SK-N-SH (cell line): ENCODE results near the gene MLST8. TPM values are rescaled to one million over a fixed set of nuclear protein-coding genes. Genes with fewer than 3 reads are reported as not detected.

Experiments used
- CTCF ChIA-PET: fragments of 300-600, 350-600 bp; formaldehyde crosslinking; extraction: SDS; loops from one replicate; lab custom pipeline; 2021; lab: Yijun Ruan, JAX
- POLR2A ChIA-PET: fragments of 350-600 bp; sonication (Branson Sonifier 250); formaldehyde crosslinking; extraction: SDS; loops from one replicate; lab custom pipeline; 2020; ENCODE audit warnings: antibody characterized with exemption, inconsistent platforms; lab: Yijun Ruan, JAX
- DNase-seq: peaks from one replicate; pipeline ENCODE4 v3.0.0; 2012
- H2AFZ ChIP-seq: fragments of 200-600 bp; sonication (generic); 2 replicates; pipeline ENCODE4 v1.8.1; 2016; ENCODE audit warnings: antibody characterized with exemption, mild to moderate bottlenecking, low read depth
- H3F3A ChIP-seq: fragments of 200-600 bp; sonication (generic); replicated peaks from 2 replicates; pipeline ENCODE3; 2016; ENCODE audit warnings: antibody characterized with exemption, mild to moderate bottlenecking; ENCODE audit not compliant: insufficient read depth
- H3K27ac ChIP-seq, 2 experiments: fragments of 200-500 bp in 1 of 2; fragments of 200-600 bp in 1 of 2; sonication (Bioruptor generic) in 1 of 2; sonication (generic), shearing (Covaris generic) in 1 of 2; 2 replicates each; pipeline versions ENCODE4 v1.5.1 to v1.6.1; 2014 to 2016; ENCODE audit warnings: low read depth in 2 of 2, inconsistent platforms in 1 of 2, low read length in 1 of 2, mild to moderate bottlenecking in 1 of 2, mixed read lengths in 1 of 2
- H3K27me3 ChIP-seq: fragments of 200-600 bp; sonication (generic), shearing (Covaris generic); 2 replicates; pipeline ENCODE4 v1.6.1; 2016; ENCODE audit warnings: mixed run types; ENCODE audit not compliant: insufficient read depth
- H3K36me3 ChIP-seq, 2 experiments: fragments of 200-500 bp in 1 of 2; fragments of 200-600 bp in 1 of 2; sonication (Bioruptor generic) in 1 of 2; sonication (generic) in 1 of 2; replicated peaks in 1 of 2; 2 replicates each; pipeline versions ENCODE3 to v1.5.1; 2014 to 2016; ENCODE audit warnings: low read length in 1 of 2, mild to moderate bottlenecking in 1 of 2; ENCODE audit not compliant: insufficient read depth in 2 of 2, control insufficient read depth in 1 of 2
- H3K4me1 ChIP-seq, 2 experiments: fragments of 200-500 bp in 1 of 2; fragments of 200-600 bp in 1 of 2; sonication (Bioruptor generic) in 1 of 2; sonication (generic), shearing (Covaris generic) in 1 of 2; 2 replicates each; pipeline versions ENCODE4 v1.5.1 to v1.6.1; 2014 to 2016; ENCODE audit warnings: low read depth in 1 of 2, low read length in 1 of 2, mixed run types in 1 of 2; ENCODE audit not compliant: insufficient read depth in 2 of 2, control insufficient read depth in 1 of 2
- H3K4me2 ChIP-seq: fragments of 200-600 bp; sonication (generic), shearing (Covaris generic); 2 replicates; pipeline ENCODE4 v1.6.1; 2017; ENCODE audit warnings: mixed run types
- H3K4me3 ChIP-seq, 2 experiments: fragments of 200-500 bp in 1 of 2; fragments of 200-600 bp in 1 of 2; sonication (Bioruptor generic) in 1 of 2; sonication (generic), shearing (Covaris generic) in 1 of 2; 2 replicates each; pipeline versions ENCODE4 v1.5.1 to v1.8.1; 2014 to 2016; ENCODE audit warnings: low read depth in 2 of 2, inconsistent platforms in 1 of 2, low read length in 1 of 2, mild to moderate bottlenecking in 1 of 2, mixed read lengths in 1 of 2, moderate library complexity in 1 of 2
- H3K79me2 ChIP-seq: fragments of 200-600 bp; sonication (generic); 2 replicates; pipeline ENCODE4 v1.8.1; 2017; ENCODE audit warnings: mild to moderate bottlenecking; ENCODE audit not compliant: insufficient read depth
- H3K9ac ChIP-seq: fragments of 200-600 bp; sonication (generic); 2 replicates; pipeline ENCODE4 v1.6.1; 2017; ENCODE audit warnings: mixed run types
- H3K9me2 ChIP-seq: fragments of 200-600 bp; sonication (generic); 2 replicates; pipeline ENCODE4 v1.6.1; 2017; ENCODE audit warnings: mixed run types
- H3K9me3 ChIP-seq: fragments of 200-600 bp; sonication (generic); 2 replicates; pipeline ENCODE4 v1.6.1; 2017; ENCODE audit warnings: mixed run types, mild to moderate bottlenecking, moderate library complexity
- H4K20me1 ChIP-seq: fragments of 200-600 bp; sonication (generic); 2 replicates; pipeline ENCODE4 v1.6.1; 2017; ENCODE audit warnings: mild to moderate bottlenecking, mixed run types; ENCODE audit not compliant: insufficient read depth
- CHD2 ChIP-seq: fragments of 150-350 bp; IDR thresholded peaks from 2 replicates; pipeline ENCODE4 v1.6.1; 2018; ENCODE audit warnings: low read length; ENCODE audit not compliant: partially characterized antibody
- ELF1 ChIP-seq: IDR thresholded peaks from 2 replicates; pipeline ENCODE4 v1.4.0; 2012
- EP300 ChIP-seq, 2 experiments: IDR thresholded peaks; 2 replicates each; pipeline versions ENCODE4 v1.4.0 to v1.6.1; 2012; ENCODE audit warnings: borderline replicate concordance in 1 of 2, low read depth in 1 of 2, low read length in 1 of 2
- EZH2phosphoT487 ChIP-seq: fragments of 200-600 bp; sonication (generic); IDR thresholded peaks from 2 replicates; pipeline ENCODE4 v1.6.1; 2017; ENCODE audit warnings: low read depth, mixed run types, mild to moderate bottlenecking, antibody characterized with exemption, moderate library complexity, borderline replicate concordance
- FOXJ3 ChIP-seq: sonication (generic); formaldehyde crosslinking; IDR thresholded peaks from 2 replicates; pipeline ENCODE4 v1.5.1; 2020; ENCODE audit warnings: mild to moderate bottlenecking, missing genetic modification reagents
- MAX ChIP-seq: IDR thresholded peaks from 2 replicates; pipeline ENCODE4 v1.4.0; 2012; ENCODE audit warnings: low read depth
- MXI1 ChIP-seq: IDR thresholded peaks from 2 replicates; pipeline ENCODE4 v1.6.1; 2012; ENCODE audit warnings: mild to moderate bottlenecking, low read depth, low read length, improper control_type of control experiment
- NFIC ChIP-seq: IDR thresholded peaks from 2 replicates; pipeline ENCODE4 v1.4.0; 2012; ENCODE audit warnings: borderline replicate concordance
- NRF1 ChIP-seq: IDR thresholded peaks from 2 replicates; pipeline ENCODE4 v1.6.1; 2012; ENCODE audit warnings: low read depth, mild to moderate bottlenecking, low read length
- POLR2AphosphoS5 ChIP-seq: IDR thresholded peaks from 2 replicates; pipeline ENCODE4 v1.6.1; 2012; ENCODE audit warnings: low read depth, low read length
- REST ChIP-seq: IDR thresholded peaks from 2 replicates; pipeline ENCODE4 v1.6.1; 2012; ENCODE audit warnings: mild to moderate bottlenecking, low read depth, low read length, moderate library complexity
- RFX5 ChIP-seq: IDR thresholded peaks from 2 replicates; pipeline ENCODE4 v1.6.1; 2012; ENCODE audit warnings: mild to moderate bottlenecking, improper control_type of control experiment, low read length
- TAF1 ChIP-seq: IDR thresholded peaks from 2 replicates; pipeline ENCODE4 v1.6.1; 2012; ENCODE audit warnings: low read depth, mild to moderate bottlenecking, low read length, moderate library complexity, borderline replicate concordance
- YY1 ChIP-seq: IDR thresholded peaks from 2 replicates; pipeline ENCODE4 v1.4.0; 2012; ENCODE audit warnings: low read depth, mild to moderate bottlenecking
- WGBS: methylation state at CpG from one replicate; pipeline ENCODE4 v1.1.6; 2017; ENCODE audit warnings: low lambda C conversion rate; 5-methylcytosine and 5-hydroxymethylcytosine counted together
- polyA plus RNA-seq, 3 experiments: library from polyadenylated mRNA; depleted of rRNA; stranded (reverse); fragments of >200 nt; gene quantifications; 2 replicates each; pipeline ENCODE4 v1.2.3, GENCODE V29; 2012
- TF ChIP-seq, protein P1 (sequence below): fragments of 200-600 bp; sonication (generic); IDR thresholded peaks from 2 replicates; pipeline ENCODE4 v1.6.1; 2017; ENCODE audit warnings: antibody characterized with exemption, mild to moderate bottlenecking, moderate library complexity
- TF ChIP-seq, protein P2 (sequence below): IDR thresholded peaks from 2 replicates; pipeline ENCODE4; 2012

The MLST8 gene
- polyA plus RNA-seq (2012; rRNA removed) = 70.3 and 85.4 TPM in 2 replicates
- polyA plus RNA-seq (2012; cell fraction: cytosol; rRNA removed) = 37.7 and 67.4 TPM in 2 replicates
- 156 and 226 TPM in 2 replicates for polyA plus RNA-seq (2012; cell fraction: nucleus; rRNA removed)

- peak within 1 kb of the TSS; percentile 94 for H3K9ac ChIP-seq
- peak within 1 kb of the TSS; percentile 84 to 97 for H3K27ac ChIP-seq
- peaks cover 6% of the 10 kb centered on the region for H3F3A ChIP-seq
- no peaks in the 10 kb centered on the region for H3K27me3 ChIP-seq
- H3K9me3 ChIP-seq = no peaks in the 10 kb centered on the region
- peaks cover 0 to 28% of the 10 kb centered on the region in 2 experiments for H3K36me3 ChIP-seq
- peak within 1 kb of the TSS; percentile 85 for H3K4me2 ChIP-seq
- peak; percentile 100 for TF ChIP-seq NRF1
- peak; percentile 87 for TF ChIP-seq MXI1
- TF ChIP-seq YY1 = peak; percentile 79
- TF ChIP-seq, protein P1, sequence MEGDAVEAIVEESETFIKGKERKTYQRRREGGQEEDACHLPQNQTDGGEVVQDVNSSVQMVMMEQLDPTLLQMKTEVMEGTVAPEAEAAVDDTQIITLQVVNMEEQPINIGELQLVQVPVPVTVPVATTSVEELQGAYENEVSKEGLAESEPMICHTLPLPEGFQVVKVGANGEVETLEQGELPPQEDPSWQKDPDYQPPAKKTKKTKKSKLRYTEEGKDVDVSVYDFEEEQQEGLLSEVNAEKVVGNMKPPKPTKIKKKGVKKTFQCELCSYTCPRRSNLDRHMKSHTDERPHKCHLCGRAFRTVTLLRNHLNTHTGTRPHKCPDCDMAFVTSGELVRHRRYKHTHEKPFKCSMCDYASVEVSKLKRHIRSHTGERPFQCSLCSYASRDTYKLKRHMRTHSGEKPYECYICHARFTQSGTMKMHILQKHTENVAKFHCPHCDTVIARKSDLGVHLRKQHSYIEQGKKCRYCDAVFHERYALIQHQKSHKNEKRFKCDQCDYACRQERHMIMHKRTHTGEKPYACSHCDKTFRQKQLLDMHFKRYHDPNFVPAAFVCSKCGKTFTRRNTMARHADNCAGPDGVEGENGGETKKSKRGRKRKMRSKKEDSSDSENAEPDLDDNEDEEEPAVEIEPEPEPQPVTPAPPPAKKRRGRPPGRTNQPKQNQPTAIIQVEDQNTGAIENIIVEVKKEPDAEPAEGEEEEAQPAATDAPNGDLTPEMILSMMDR = peak; percentile 39
- TF ChIP-seq RFX5 = no peak
- TF ChIP-seq FOXJ3 (CRISPR knock-in tag) = no peak
- TF ChIP-seq, protein P2, sequence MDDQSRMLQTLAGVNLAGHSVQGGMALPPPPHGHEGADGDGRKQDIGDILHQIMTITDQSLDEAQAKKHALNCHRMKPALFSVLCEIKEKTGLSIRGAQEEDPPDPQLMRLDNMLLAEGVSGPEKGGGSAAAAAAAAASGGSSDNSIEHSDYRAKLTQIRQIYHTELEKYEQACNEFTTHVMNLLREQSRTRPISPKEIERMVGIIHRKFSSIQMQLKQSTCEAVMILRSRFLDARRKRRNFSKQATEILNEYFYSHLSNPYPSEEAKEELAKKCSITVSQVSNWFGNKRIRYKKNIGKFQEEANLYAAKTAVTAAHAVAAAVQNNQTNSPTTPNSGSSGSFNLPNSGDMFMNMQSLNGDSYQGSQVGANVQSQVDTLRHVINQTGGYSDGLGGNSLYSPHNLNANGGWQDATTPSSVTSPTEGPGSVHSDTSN = 0 out of 2 replicates have a peak, but pooled peaks have one; percentile 10
- TF ChIP-seq TAF1 = peak; percentile 90
- TF ChIP-seq MAX = no peak; the same call in none of the 2 replicates
- peak; percentile 0; the same call in 1 of the 2 replicates for TF ChIP-seq REST
- TF ChIP-seq POLR2AphosphoS5 = peak; percentile 89
- no peak for TF ChIP-seq EP300 (IDR thresholded peaks at IDR 0.05; ENCODE audit: borderline replicate concordance in 1 of 2, low read depth in 1 of 2, low read length in 1 of 2)
- TF ChIP-seq CHD2 = peak; percentile 37
- TF ChIP-seq ELF1 = no peak
- TF ChIP-seq EZH2phosphoT487 = no peak
- no peak; the same call in 1 of the 2 replicates for TF ChIP-seq NFIC
- peak; percentile 99 for DNase-seq
- CTCF ChIA-PET = interaction anchor here (0.6 to 4.9 kb wide), 8 partner anchors 11 to 1569 kb away, joined by 3 to 19 read pairs (median 3); partner anchors contain the start of genes ECI1 and METTL26
- no peaks in the 10 kb centered on the region for H4K20me1 ChIP-seq
- H3K9me2 ChIP-seq = no peaks in the 10 kb centered on the region
- H3K79me2 ChIP-seq = peaks cover 16% of the 10 kb centered on the region; the same call in 1 of the 2 replicates
- H3K4me1 ChIP-seq = peaks cover 0 to 19% of the 10 kb centered on the region in 2 experiments; a peak in 2 of 4 replicates
- 6% methylated on average over 14 of the region's 93 CpGs for WGBS
- POLR2A ChIA-PET = interaction anchor here (1.1 to 1.7 kb wide), 3 partner anchors 9 to 57 kb away, joined by 3 to 8 read pairs (median 5); partner anchors contain the start of genes CASKIN1 and RAB26
- peak within 1 kb of the TSS; percentile 75 to 76 for H3K4me3 ChIP-seq
- H2AFZ ChIP-seq = peak within 1 kb of the TSS; percentile 98
Observed at GRCh38 chr16:2205104-2205966, at the start of gene MLST8. TSS of gene MLST8 (plus strand) at chr16:2205454. CDS start at chr16:2206086, 632 bp downstream.
